NCI-H1930 (cell line): ENCODE data around the gene C9orf72.

Experiments
- DNase-seq, 2 experiments: peaks; one replicate each; lab custom pipeline; 2025; lab: John Stamatoyannopoulos, UW

C9orf72 gene

GRCh38 chr9:27539479-27540441, 33.5 kb downstream of the C9orf72 start:
- no peak for DNase-seq

- DNase-seq: no peak
These were observed 34.6 kb downstream of the C9orf72 start for GRCh38 chr9:27538647-27539046.

- no peak for DNase-seq
These were observed 35.5 kb downstream of the C9orf72 start for GRCh38 chr9:27537756-27538155.

GRCh38 chr9:27537027-27537435, 36.2 kb downstream of the C9orf72 start:
- no peak for DNase-seq

GRCh38 chr9:27536168-27536567, 37.1 kb downstream of the C9orf72 start:
- DNase-seq: no peak

GRCh38 chr9:27535701-27536118, 37.6 kb downstream of the C9orf72 start:
- DNase-seq: no peak

- no peak for DNase-seq
These were observed 38.5 kb downstream of the C9orf72 start for GRCh38 chr9:27534658-27535209.

GRCh38 chr9:27534131-27534530, 39.1 kb downstream of the C9orf72 start:
- no peak for DNase-seq

GRCh38 chr9:27533311-27533710, 40.0 kb downstream of the C9orf72 start:
- no peak for DNase-seq

GRCh38 chr9:27532046-27532445, 41.2 kb downstream of the C9orf72 start:
- no peak for DNase-seq

- DNase-seq: no peak
These were observed 42.1 kb downstream of the C9orf72 start for GRCh38 chr9:27530915-27531755.

GRCh38 chr9:27529316-27530278, 43.7 kb downstream of the C9orf72 start, which contains the start of gene MOB3B:
TSS of gene MOB3B (minus strand) at chr9:27529814. CDS start at chr9:27455550, 74,264 bp downstream.
- DNase-seq: peak; percentile 53 to 69

GRCh38 chr9:27528886-27529315, 44.4 kb downstream of the C9orf72 start:
- no peak for DNase-seq

- no peak for DNase-seq
These were observed 45.0 kb downstream of the C9orf72 start for GRCh38 chr9:27528076-27528885.

- DNase-seq: no peak
These were observed 45.6 kb downstream of the C9orf72 start for GRCh38 chr9:27527702-27528075.

- DNase-seq: no peak
These were observed 49.0 kb downstream of the C9orf72 start, which contains the start of gene IFNK for GRCh38 chr9:27524236-27524635. TSS of gene IFNK (plus strand) at chr9:27524290. CDS start at chr9:27524337, 47 bp downstream.

GRCh38 chr9:27523141-27523540, 50.1 kb downstream of the C9orf72 start:
- DNase-seq: no peak

- no peak for DNase-seq
These were observed 52.3 kb downstream of the C9orf72 start for GRCh38 chr9:27520986-27521385.

- DNase-seq: no peak
These were observed 53.5 kb downstream of the C9orf72 start for GRCh38 chr9:27519466-27520465.
